ENCODE results near the gene IARS2.

Gene IARS2

DNA sequence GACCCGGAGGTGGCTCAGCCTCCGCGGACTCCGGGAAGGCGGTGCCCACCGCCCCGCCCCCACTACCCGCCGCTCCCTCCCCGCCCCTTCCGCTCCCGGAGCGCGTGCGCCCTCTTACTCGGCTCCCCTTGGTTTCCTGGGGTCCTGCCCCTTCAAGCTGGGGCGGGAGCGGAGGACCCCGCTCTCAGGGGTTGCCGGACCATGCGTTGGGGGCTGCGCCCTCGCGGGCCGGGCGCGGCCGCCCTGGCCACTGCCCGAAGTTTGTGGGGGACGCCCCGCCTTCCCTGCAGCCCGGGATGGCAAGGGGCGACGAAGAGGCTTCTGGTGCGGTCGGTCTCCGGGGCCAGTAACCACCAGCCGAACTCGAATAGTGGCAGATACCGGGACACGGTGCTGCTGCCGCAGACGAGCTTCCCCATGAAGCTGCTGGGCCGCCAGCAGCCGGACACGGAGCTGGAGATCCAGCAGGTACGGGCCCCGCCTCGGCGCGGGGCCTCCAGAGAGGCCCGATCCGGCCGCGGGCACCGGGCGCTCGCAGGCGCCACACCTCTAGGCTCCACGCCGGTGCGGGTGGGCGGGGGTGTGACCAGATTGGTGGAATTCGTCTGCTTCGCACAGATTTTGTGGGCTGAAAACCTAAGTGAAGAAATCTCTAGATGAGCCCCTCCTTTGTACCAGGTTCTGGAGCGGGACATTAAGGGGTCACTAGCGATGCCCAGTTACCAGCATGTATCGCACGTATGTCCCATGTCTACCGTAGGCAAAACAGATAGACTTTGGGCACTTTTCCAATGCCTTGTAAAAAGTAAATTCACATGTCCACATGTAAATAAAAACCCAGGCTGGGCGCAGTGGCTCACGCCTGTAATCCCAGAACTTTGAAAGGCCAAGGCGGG lies at the start of gene IARS2:
IARS2 (plus strand) TSS at position 117 of the 896 bp plus-strand sequence; CDS start at position 202, 85 bp downstream.
- peak within 1 kb of the TSS; percentile 98 for H2AFZ ChIP-seq (ENCODE audit: low read length)
- peak within 1 kb of the TSS; percentile 26; the same call in 1 of the 2 replicates for H3K27ac ChIP-seq (ENCODE audit: low read length)

DNA sequence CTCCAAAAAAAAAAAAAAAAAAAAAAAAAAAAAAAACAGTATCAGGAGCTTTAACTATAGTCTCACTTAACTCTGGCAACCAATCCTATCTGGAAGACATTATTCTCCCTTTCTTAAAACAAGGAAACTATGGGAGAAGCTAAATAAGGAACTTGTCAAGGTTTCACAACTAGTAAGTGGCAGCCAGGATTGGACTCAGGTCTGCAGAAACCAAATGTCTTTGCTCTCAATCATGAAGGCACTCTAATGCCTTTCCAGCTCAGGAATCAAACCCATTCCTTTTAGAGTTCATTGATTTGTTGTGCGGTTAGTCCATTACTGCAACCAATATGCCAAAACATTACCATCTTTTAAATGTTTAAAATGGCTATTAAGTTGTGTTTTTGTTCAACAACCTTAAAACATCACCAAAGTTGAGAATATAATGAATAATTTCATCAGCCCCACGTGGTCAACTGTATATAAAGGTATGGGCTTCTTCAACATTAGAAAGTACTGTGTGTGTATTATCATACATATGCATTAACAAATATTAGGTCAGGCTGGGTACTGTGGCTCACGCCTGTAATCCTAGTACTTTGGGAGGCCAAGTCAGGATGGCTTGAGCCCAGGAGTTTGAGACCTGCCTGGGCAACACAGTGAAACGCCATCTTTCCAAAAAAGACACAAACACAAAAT lies 49.1 kb upstream of the IARS2 start:
- Histone ChIP-seq H3F3A (ENCODE audit: insufficient read depth, low read length) (peaks cover 9% of the 10 kb centered on the region; the same call in 1 of the 2 replicates), H3K9me2 (replicated peaks; ENCODE audit: insufficient read depth, low read length) (no peaks in the 10 kb centered on the region), H4K20me1 (ENCODE audit: insufficient read depth, low read length) (peaks cover 4% of the 10 kb centered on the region; the same call in 1 of the 2 replicates), H3K27ac (ENCODE audit: low read length) (no peak overlapping the region), H3K4me2 (ENCODE audit: low read depth, low read length) (peak overlapping the region; percentile 49), H2AFZ (ENCODE audit: low read length) (no peak overlapping the region), H3K4me3 (ENCODE audit: low read length) (peak overlapping the region; percentile 94), H3K9ac (ENCODE audit: low read length) (peak overlapping the region; percentile 85; the same call in 1 of the 2 replicates), H3K9me3 (replicated peaks; ENCODE audit: insufficient read depth, low read length) (no peaks in the 10 kb centered on the region), H3K36me3 (replicated peaks; ENCODE audit: insufficient read depth, low read length) (peaks cover 6% of the 10 kb centered on the region; the same call in 1 of the 2 replicates), H3K27me3 (replicated peaks; ENCODE audit: insufficient read depth, low read length) (no peaks in the 10 kb centered on the region), H3K4me1 (ENCODE audit: low read length) (peaks cover 13% of the 10 kb centered on the region), H3K79me2 (ENCODE audit: low read length) (peaks cover 65% of the 10 kb centered on the region)
- no peak for DNase-seq
- TF ChIP-seq, protein P1, sequence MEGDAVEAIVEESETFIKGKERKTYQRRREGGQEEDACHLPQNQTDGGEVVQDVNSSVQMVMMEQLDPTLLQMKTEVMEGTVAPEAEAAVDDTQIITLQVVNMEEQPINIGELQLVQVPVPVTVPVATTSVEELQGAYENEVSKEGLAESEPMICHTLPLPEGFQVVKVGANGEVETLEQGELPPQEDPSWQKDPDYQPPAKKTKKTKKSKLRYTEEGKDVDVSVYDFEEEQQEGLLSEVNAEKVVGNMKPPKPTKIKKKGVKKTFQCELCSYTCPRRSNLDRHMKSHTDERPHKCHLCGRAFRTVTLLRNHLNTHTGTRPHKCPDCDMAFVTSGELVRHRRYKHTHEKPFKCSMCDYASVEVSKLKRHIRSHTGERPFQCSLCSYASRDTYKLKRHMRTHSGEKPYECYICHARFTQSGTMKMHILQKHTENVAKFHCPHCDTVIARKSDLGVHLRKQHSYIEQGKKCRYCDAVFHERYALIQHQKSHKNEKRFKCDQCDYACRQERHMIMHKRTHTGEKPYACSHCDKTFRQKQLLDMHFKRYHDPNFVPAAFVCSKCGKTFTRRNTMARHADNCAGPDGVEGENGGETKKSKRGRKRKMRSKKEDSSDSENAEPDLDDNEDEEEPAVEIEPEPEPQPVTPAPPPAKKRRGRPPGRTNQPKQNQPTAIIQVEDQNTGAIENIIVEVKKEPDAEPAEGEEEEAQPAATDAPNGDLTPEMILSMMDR (IDR thresholded peaks at IDR 0.05; ENCODE audit: low read length) = no peak
- no peak for TF ChIP-seq EZH2phosphoT487 (IDR thresholded peaks at IDR 0.05; ENCODE audit: low read length)
- no peak for TF ChIP-seq EZH2 (optimal IDR thresholded peaks at IDR 0.05; ENCODE audit: low read depth, low read length)

More for the DNA sequence above, at the start of gene IARS2:
- TF ChIP-seq, protein P1 (IDR thresholded peaks at IDR 0.05; ENCODE audit: low read length) = no peak
- TF ChIP-seq EZH2 (optimal IDR thresholded peaks at IDR 0.05; ENCODE audit: low read depth, low read length) (no peak), EZH2phosphoT487 (IDR thresholded peaks at IDR 0.05; ENCODE audit: low read length) (no peak)
- Histone ChIP-seq H3K36me3 (replicated peaks; ENCODE audit: insufficient read depth, low read length) (peaks cover 5% of the 10 kb centered on the region; the same call in 1 of the 2 replicates), H3F3A (ENCODE audit: insufficient read depth, low read length) (peaks cover 22% of the 10 kb centered on the region), H4K20me1 (ENCODE audit: insufficient read depth, low read length) (no peaks in the 10 kb centered on the region), H3K4me2 (ENCODE audit: low read depth, low read length) (peak within 1 kb of the TSS; percentile 90), H3K4me3 (ENCODE audit: low read length) (peak within 1 kb of the TSS; percentile 92), H3K79me2 (ENCODE audit: low read length) (peaks cover 25% of the 10 kb centered on the region), H3K4me1 (ENCODE audit: low read length) (peaks cover 9% of the 10 kb centered on the region), H3K9ac (ENCODE audit: low read length) (peak within 1 kb of the TSS; percentile 73), H3K9me3 (replicated peaks; ENCODE audit: insufficient read depth, low read length) (no peaks in the 10 kb centered on the region), H3K9me2 (replicated peaks; ENCODE audit: insufficient read depth, low read length) (no peaks in the 10 kb centered on the region), H3K27me3 (replicated peaks; ENCODE audit: insufficient read depth, low read length) (no peaks in the 10 kb centered on the region)
- DNase-seq = peak; percentile 93

DNA sequence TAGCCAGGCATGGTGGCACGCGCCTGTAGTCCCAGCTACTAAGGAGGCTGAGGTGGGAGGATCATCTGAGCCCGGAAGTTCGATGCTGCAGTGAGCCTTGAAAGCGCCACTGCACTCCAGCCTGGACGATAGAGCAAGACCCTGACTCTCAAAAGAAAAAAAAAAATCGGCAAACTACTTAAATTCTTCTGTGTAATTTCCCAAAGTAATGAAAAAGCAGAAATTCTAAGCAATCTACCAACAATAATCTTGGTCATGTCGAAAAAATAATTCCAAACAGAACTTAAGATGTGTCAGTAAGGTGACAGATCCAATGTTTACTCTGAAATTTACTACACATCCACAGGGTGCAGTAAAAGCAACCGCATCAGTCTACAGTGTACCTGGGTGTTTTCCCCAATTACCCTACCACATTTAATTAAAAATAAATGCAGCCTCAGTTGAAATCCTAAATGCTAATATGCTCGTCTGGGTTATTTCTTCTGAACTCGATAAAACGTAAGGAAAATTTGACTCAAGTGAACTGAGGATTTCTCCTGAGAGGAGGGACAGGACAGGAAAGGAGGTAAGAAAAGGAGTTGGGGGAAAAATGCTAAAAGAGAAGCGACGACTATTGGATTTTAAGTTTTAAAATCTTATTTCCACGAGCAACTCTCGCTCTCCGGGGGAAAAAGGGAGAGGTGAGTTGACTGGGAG lies 48.4 kb upstream of the IARS2 start:
- Histone ChIP-seq H3K9ac (ENCODE audit: low read length) (peak overlapping the region; percentile 85), H3K27ac (ENCODE audit: low read length) (peak overlapping the region; percentile 72; the same call in 1 of the 2 replicates), H3K9me2 (replicated peaks; ENCODE audit: insufficient read depth, low read length) (no peaks in the 10 kb centered on the region), H3K4me2 (ENCODE audit: low read depth, low read length) (peak overlapping the region; percentile 49), H2AFZ (ENCODE audit: low read length) (peak overlapping the region; percentile 86), H3K9me3 (replicated peaks; ENCODE audit: insufficient read depth, low read length) (no peaks in the 10 kb centered on the region), H3K27me3 (replicated peaks; ENCODE audit: insufficient read depth, low read length) (no peaks in the 10 kb centered on the region), H3K36me3 (replicated peaks; ENCODE audit: insufficient read depth, low read length) (no peaks in the 10 kb centered on the region; the same call in 1 of the 2 replicates), H4K20me1 (ENCODE audit: insufficient read depth, low read length) (peaks cover 4% of the 10 kb centered on the region; the same call in 1 of the 2 replicates), H3K79me2 (ENCODE audit: low read length) (peaks cover 58% of the 10 kb centered on the region), H3K4me3 (ENCODE audit: low read length) (peak overlapping the region; percentile 94), H3F3A (ENCODE audit: insufficient read depth, low read length) (peaks cover 9% of the 10 kb centered on the region; the same call in 1 of the 2 replicates), H3K4me1 (ENCODE audit: low read length) (peaks cover 13% of the 10 kb centered on the region)
- DNase-seq = peak; percentile 44
- TF ChIP-seq EZH2phosphoT487 (IDR thresholded peaks at IDR 0.05; ENCODE audit: low read length) (no peak), EZH2 (optimal IDR thresholded peaks at IDR 0.05; ENCODE audit: low read depth, low read length) (no peak)
- TF ChIP-seq, protein P1 (IDR thresholded peaks at IDR 0.05; ENCODE audit: low read length) = no peak; the same call in 1 of the 2 replicates

Data from MM.1S (cell line).